ENCODE data around the gene IL20RB. TPM values are rescaled to one million over a fixed set of nuclear protein-coding genes. Genes with fewer than 3 reads are reported as not detected.

IL20RB gene
- total RNA-seq, 1 experiment from 2014 or later, result 6.9 TPM

DNA sequence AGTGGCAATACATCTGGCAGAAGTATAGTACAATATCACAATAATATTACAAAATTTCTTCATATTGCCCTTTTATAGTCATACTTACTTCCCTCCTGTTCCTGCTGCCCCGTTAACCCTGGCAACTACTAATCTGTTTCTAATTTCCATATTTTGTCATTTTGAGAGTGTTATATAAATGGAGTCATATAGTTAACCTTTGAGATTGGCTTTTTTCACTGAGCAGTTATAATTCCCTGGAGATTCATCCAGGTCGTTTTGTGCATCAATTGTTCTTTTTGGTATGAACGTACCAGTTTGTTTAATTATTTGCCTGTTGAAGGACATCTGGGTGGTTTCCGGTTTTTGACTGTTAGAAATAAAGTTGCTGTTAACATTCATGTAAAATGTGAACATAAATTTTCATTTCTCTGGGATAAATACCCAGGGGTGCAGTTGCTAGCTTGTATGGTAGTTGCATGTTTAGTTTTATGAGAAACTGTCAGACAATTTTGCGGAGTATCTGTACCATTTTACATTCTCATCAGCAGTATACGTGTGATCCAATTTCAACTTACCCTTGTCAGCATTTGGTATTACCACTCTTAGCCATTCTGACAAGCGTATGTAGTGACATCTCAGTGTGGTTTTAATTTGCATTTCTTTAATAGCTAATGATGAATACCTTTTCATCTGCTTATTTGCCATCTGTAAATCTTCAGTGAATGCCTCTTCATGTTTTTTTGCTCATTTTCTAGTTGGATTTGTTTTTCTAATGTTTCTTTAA lies 32.2 kb upstream of the IL20RB start:
- Mint-ChIP-seq H3K27ac (ENCODE audit: unreplicated experiment) (no peak overlapping the region), H3K27me3 (ENCODE audit: insufficient read depth, unreplicated experiment) (no peaks in the 10 kb centered on the region), H3K36me3 (ENCODE audit: insufficient read depth, unreplicated experiment) (no peaks in the 10 kb centered on the region), H3K4me3 (ENCODE audit: unreplicated experiment) (no peak overlapping the region), H3K4me1 (ENCODE audit: low read depth, unreplicated experiment) (peaks cover 8% of the 10 kb centered on the region), H3K9me3 (ENCODE audit: unreplicated experiment) (peaks cover 12% of the 10 kb centered on the region)
- no peak for DNase-seq
- CTCF ChIA-PET, result no interaction called here
- Histone ChIP-seq H3K27me3 (replicated peaks; ENCODE audit: control insufficient read depth, insufficient read depth, low read length) (no peaks in the 10 kb centered on the region), H3K4me3 (ENCODE audit: low read depth, low read length) (no peak overlapping the region), H3K9me3 (peaks cover 6% of the 10 kb centered on the region; the same call in 1 of the 2 replicates), H3K4me1 (no peaks in the 10 kb centered on the region), H3K36me3 (ENCODE audit: control insufficient read depth, insufficient read depth, low read length) (no peaks in the 10 kb centered on the region)
- no TSS peak for BruUV-seq (replicated peaks)
- TF ChIP-seq CTCF (IDR thresholded peaks at IDR 0.05; ENCODE audit: insufficient read depth in 1 of 2, low read depth in 1 of 2, low read length in 1 of 2, severe bottlenecking in 1 of 2, unreplicated experiment in 1 of 2), result no peak
- POLR2A ChIA-PET, result no interaction called here
- intact Hi-C loops (cut with micrococcal nuclease; ENCODE audit: unreplicated experiment), result no loop called here

GRCh38 chr3:136928240-136928639 lies 29.5 kb upstream of the IL20RB start:
- Mint-ChIP-seq H3K4me3 (ENCODE audit: unreplicated experiment) (no peak overlapping the region), H3K36me3 (ENCODE audit: insufficient read depth, unreplicated experiment) (peaks cover 12% of the 10 kb centered on the region), H3K4me1 (ENCODE audit: low read depth, unreplicated experiment) (peaks cover 7% of the 10 kb centered on the region), H3K27ac (ENCODE audit: unreplicated experiment) (no peak overlapping the region), H3K27me3 (ENCODE audit: insufficient read depth, unreplicated experiment) (no peaks in the 10 kb centered on the region), H3K9me3 (ENCODE audit: unreplicated experiment) (no peaks in the 10 kb centered on the region)
- ChIA-PET CTCF (no interaction called here), POLR2A (no interaction called here)
- H3K4me1 ChIP-seq, result no peaks in the 10 kb centered on the region
- intact Hi-C loops (cut with micrococcal nuclease; ENCODE audit: unreplicated experiment), result no loop called here
- TF ChIP-seq CTCF (IDR thresholded peaks at IDR 0.05; ENCODE audit: insufficient read depth in 1 of 2, low read depth in 1 of 2, low read length in 1 of 2, severe bottlenecking in 1 of 2, unreplicated experiment in 1 of 2), result no peak
- no TSS peak for BruUV-seq (replicated peaks)
- no peaks in the 10 kb centered on the region for H3K9me3 ChIP-seq
- no peaks in the 10 kb centered on the region for H3K36me3 ChIP-seq (ENCODE audit: control insufficient read depth, insufficient read depth, low read length)
- DNase-seq, result no peak
- H3K4me3 ChIP-seq (ENCODE audit: low read depth, low read length), result no peak overlapping the region
- H3K27me3 ChIP-seq (replicated peaks; ENCODE audit: control insufficient read depth, insufficient read depth, low read length), result no peaks in the 10 kb centered on the region

DNA sequence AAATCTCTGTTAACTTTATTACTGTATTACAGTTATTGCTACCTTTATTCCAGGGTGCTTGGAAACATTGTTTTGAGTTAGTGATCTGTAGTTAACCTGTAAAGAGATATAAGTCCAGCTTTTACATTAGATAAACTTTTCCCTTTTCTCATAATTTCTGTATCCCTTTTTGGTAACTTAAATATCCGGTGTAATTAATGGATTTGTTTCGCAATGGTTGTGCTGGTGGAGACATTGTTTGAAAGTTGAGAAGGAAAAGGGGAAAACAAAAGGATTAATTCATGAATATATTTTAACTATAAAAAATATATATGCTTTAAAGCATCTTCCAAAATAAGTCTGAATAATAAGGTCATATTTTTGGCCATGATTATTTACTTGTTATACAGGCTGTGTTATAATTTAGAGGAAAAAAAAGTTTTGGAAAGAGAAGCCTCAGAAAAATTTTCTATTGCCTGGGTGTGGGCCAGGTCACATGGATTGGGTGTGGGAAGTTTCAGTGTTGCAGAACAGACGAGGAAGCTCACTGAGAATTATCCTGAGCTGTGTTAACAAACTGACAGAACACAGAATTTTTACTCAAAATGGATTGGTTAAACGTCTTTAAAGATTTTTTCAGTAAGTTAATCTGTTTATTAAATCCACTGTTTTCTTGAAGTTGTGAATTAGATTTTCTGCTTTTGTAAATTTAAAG lies 27.7 kb upstream of the IL20RB start:
- TF ChIP-seq CTCF (IDR thresholded peaks at IDR 0.05; ENCODE audit: insufficient read depth in 1 of 2, low read depth in 1 of 2, low read length in 1 of 2, severe bottlenecking in 1 of 2, unreplicated experiment in 1 of 2), result no peak
- Mint-ChIP-seq H3K27ac (ENCODE audit: unreplicated experiment) (no peak overlapping the region), H3K27me3 (ENCODE audit: insufficient read depth, unreplicated experiment) (no peaks in the 10 kb centered on the region), H3K4me1 (ENCODE audit: low read depth, unreplicated experiment) (peaks cover 7% of the 10 kb centered on the region), H3K4me3 (ENCODE audit: unreplicated experiment) (no peak overlapping the region), H3K9me3 (ENCODE audit: unreplicated experiment) (no peaks in the 10 kb centered on the region), H3K36me3 (ENCODE audit: insufficient read depth, unreplicated experiment) (peaks cover 26% of the 10 kb centered on the region)
- BruUV-seq (replicated peaks), result TSS peak; percentile 16
- ChIA-PET POLR2A (no interaction called here), CTCF (no interaction called here)
- no peaks in the 10 kb centered on the region for H3K9me3 ChIP-seq
- DNase-seq, result no peak
- no peaks in the 10 kb centered on the region for H3K27me3 ChIP-seq (replicated peaks; ENCODE audit: control insufficient read depth, insufficient read depth, low read length)
- H3K4me3 ChIP-seq (ENCODE audit: low read depth, low read length), result no peak overlapping the region
- no peaks in the 10 kb centered on the region for H3K4me1 ChIP-seq
- intact Hi-C loops (cut with micrococcal nuclease; ENCODE audit: unreplicated experiment), result no loop called here
- H3K36me3 ChIP-seq (ENCODE audit: control insufficient read depth, insufficient read depth, low read length), result no peaks in the 10 kb centered on the region
